HG03439 (cell line): Measurements from ENCODE around the gene SHISAL2B.
"Not testable (repeated sequence)": the region's sequence is repeated elsewhere in the genome, so short reads cannot be mapped to it uniquely, and the experiment has no call there.

ENCODE experiments used
- ATAC-seq: cut with Tn5 transposase; IDR thresholded peaks from one replicate; pipeline ENCODE4 v1.9.1; 2021; ENCODE audit warnings: mild to moderate bottlenecking, moderate library complexity; ENCODE audit not compliant: unreplicated experiment

SHISAL2B gene

DNA sequence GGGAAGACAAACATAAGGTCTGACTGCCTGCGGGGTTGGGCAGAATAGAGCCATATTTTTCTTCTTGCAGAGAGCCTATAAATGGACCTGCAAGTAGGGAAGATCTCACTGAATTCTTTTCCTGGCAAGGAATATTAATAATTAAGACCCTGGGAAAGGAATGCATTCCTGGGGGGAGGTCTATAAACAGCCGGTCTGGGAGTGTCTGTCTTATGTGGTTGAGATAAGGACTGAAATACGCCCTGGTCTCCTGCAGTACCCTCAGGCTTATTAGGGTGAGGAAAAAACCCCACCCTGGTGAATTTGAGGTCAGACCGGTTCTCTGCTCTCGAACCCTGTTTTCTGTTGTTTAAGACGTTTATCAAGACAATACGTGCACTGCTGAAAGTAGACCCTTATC lies 6.1 kb downstream of the SHISAL2B start:
- ATAC-seq: not testable (repeated sequence)

DNA sequence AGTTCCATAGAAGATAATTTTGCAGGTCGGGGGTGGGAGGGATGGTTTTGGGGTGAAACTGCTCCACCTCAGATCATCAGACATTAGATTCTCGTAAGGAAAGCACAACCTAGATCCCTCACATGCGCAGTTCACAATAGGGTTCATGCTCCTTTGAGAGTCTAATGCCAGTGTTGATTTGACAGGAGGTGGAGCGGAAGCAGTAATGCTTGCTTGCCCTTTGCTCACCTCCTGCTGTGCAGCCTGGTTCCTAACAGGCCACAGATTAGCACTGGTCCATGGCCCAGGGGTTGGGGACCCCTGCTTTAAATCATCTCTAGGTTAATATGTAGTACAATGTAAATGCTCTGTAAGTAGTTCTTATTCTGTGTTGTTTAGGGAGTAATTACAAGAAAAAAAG lies 10.5 kb downstream of the SHISAL2B start:
- ATAC-seq: no peak

- ATAC-seq: not testable (repeated sequence)
Observed at GRCh38 chr5:64706074-64706473, 15.8 kb downstream of the SHISAL2B start.

DNA sequence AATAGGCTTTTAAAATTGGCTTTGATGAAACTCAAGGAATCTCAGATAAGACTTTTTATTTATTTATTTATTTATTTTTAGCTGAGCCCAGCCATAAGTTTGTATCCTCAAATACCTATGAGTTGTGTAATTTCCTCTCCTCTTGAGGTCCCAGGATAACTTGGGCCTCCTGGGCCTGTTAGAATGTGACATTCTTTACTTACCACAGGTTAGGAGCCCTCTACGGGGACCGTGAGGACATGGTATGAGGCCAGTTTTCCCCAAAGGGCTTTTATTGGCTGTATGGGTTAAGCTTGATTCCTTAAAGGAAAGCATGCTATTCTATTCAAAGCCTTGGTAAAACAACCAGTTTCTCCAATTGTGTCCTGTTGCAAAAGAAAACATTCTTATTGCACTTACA lies 16.9 kb downstream of the SHISAL2B start:
- no peak for ATAC-seq

DNA sequence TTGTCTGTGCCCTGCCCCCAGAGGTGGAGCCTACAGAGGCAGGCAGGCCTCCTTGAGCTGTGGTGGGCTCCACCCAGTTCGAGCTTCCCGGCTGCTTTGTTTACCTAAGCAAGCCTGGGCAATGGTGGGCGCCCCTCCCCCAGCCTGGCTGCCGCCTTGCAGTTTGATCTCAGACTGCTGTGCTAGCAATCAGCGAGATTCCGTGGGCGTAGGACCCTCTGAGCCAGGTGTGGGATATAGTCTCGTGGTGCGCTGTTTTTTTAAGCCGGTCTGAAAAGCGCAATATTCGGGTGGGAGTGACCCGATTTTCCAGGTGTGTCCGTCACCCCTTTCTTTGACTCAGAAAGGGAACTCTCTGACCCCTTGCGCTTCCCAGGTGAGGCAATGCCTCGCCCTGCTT lies 24.2 kb downstream of the SHISAL2B start:
- not testable (repeated sequence) for ATAC-seq

DNA sequence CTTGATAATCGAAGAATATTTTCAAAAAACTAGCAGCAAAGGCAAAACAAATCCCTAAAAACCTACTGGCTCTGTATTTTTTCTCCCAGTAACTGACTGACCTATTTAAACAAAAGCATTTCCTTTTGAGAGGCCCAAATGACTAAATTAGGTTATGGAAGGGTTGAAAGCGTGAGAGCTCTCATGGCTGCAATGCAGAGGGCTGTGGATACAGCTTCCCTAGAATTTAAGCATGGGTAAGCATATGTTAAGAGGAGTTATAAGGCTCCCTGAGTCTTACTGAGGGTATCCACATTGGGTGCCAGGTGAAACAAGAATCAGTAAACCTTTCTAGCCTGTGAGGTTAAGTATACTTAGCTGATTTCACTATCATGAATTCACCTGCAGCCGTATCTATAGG lies 32.3 kb downstream of the SHISAL2B start:
- no peak for ATAC-seq

DNA sequence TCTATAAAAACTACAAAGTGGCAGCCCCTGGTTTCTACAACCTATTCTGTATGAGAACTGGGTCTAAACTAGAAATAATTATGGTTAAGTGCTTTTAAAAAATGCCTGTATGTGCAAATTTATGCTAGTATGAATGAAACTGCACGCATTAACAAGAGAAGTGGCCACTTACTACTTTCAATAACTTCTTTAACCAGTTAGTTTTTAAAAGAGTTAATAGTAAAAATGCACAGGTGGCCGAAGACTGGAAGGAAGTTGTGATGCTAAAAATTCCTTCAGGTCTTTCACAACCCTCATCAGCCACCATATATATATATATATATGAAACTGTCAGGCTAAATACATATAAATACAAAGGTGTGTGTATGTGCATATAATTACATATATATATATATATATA lies 36.8 kb downstream of the SHISAL2B start:
- no peak for ATAC-seq

DNA sequence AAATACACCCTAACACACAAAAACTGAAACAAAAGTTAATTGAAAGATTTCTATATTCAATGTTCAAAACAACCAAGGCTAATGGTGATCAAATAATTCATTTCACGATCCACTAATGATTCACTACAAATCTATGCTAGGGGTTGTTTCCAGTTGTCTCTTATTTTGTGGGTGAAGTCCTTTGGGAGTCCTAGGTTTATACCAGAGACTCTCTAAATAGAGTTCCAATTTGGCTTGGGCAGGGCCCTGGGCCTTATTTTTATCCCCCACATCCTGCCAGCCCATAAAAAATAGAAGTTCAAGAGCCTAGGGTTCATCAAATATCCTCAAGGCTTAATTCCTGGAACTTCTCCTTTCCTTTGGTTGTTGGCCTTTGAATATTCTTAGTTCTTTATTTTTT lies 52.1 kb downstream of the SHISAL2B start:
- no peak for ATAC-seq

DNA sequence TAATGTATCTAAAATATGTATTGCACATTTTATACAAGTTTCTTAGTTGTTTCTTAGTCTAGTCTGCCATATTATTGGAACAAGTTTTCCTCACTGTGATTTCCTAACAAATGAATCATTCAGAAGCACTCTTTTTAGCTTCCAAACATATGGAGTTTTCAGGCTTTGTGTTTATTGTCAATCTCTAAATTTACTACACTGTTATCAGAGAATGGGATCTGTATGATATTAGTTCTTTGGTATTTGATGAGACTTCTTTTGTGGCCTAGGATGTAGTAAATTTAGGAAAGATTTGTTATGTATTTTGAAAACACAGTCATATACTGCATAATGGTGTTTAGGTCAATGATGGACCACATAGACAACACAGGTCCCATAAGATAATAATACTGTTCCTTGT lies 52.5 kb downstream of the SHISAL2B start:
- no peak for ATAC-seq

DNA sequence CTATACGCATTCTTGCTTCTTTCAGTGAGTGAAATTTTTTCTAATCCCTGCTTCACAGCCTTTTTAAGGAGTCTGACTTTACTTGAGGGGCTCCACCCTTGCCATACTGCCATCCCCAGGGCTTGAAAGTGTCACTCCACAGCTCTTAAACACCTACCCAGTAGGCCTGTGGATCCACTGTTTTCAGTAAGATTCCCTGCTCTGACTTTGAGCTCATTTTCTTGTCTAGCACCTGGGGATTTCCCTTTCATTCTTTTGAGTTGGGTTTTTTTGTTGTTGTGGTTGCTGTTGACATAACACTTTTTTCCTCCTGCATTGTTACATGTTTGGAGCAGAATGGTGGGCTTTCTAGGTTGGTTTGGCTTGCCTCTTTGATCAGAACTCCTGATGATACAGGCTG lies 54.6 kb downstream of the SHISAL2B start:
- no peak for ATAC-seq

GRCh38 chr5:64746446-64746845 lies 56.1 kb downstream of the SHISAL2B start:
- no peak for ATAC-seq

DNA sequence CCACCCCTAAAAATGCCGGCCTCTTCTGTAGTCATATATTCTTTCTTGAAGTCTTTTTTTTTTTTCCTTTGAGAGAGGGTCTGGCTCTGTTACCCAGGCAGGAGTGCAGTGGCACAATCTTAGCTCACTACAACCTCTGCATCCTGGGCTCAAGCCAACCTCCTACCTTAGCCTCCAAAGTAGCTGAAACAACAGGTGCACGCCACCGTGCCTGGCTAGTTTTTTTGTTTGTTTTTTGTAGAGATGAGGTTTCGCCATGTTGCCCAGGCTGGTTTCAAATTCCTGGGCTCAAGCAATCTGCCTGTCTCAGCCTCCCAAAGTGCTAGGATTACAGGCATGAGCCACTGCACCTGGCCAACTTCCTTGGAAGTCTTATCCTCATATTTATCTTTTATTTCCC lies 59.1 kb downstream of the SHISAL2B start:
- ATAC-seq: no peak

GRCh38 chr5:64754066-64754465 lies 63.8 kb downstream of the SHISAL2B start:
- ATAC-seq: no peak

- no peak for ATAC-seq
Observed at GRCh38 chr5:64758901-64759300, 68.6 kb downstream of the SHISAL2B start.

DNA sequence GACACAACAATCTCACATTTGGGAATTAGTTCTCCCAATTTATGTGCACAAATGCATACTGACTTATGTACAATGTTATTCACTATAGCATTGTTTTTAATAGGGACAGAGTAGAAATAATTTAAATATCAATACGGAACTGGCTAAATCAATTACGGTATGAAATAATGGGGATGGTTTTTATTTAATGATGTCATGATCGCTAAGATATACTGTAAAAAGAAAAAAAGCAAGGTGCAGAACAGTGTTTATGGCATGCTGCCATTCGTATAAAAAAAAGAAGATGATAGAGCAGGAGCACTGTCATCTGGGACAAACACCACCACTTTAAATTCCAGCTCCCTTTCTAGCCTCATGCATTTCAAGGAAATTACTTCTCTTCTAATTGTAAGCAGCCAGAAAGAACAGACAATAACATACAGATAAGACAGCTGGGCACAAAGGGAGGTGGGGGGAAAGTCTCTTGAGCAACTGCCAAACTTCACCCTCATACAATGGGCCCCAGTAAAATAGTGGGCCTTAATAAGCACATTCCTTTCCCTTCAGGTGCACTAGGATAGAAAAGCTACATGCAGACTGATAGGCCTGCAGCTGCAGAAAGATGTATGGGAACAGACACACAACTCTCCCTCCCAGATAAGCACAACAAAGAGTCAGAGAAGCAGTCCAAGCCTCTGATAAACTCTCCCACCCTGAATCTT lies 69.8 kb downstream of the SHISAL2B start:
- ATAC-seq: no peak

GRCh38 chr5:64763948-64764503 lies 73.7 kb downstream of the SHISAL2B start:
- ATAC-seq: no peak

DNA sequence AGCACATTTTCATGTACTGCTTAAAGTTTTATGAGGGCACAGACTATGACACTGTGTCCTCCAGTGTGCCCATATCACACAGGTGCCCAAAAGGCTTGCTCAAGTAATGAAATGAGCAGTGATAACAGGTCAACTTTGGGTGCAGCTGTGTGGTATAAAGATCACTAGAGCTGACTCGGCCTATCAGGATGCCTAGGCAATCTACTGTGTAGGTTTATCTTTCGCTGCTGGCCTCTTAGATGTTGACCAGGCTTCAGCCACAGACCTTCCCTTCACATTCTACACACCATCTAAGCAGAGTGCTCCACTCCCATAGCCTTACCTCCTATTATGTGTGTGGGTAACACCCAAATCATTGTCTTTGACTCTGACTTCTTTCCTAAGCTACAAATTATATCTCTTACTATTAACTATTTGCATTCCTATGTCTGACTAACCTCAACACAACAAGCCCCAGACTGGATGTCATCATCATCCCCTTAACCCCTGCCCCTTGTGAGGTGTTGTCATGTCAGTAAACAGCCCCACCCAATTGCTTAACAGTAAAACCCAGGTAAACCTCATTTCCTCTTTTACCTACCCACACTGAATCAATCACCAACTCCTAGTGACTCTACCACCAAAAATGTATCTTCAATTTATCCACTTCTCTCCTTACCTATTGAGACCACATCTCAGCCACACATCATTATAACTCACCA lies 75.7 kb downstream of the SHISAL2B start:
- no peak for ATAC-seq

DNA sequence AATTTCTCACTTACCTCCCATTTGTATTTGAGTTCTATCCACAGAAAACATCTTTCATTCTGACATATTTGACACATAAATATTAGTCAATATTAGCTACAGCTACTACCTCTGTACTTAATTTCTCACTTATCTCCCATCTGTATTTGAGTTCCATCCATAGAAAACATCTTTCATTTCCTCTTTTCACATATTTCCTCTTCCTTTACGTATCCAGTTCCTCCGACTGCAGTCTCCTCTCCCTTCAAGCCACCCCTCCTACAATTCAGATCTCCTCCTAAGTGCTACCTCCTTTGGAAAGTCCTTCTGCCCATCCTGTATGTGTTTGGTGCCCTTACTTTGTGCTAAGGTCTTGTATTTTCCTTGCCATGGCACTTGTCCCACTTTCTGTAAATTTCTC lies 76.6 kb downstream of the SHISAL2B start:
- no peak for ATAC-seq
